Activated CD4-positive, alpha-beta T cell treated with anti-CD3 and anti-CD28 coated beads, Interleukin-2, amount 50 U/mL, for 24 hours (primary cell): ENCODE measurements around the gene CBARP.

Experiments used
- DNase-seq, 2 donors: peaks; one replicate each; pipeline ENCODE4 v3.0.0-alpha.2; 2020; ENCODE audit warnings: low read depth in 1 of 2, low spot score in 1 of 2

CBARP gene

DNA sequence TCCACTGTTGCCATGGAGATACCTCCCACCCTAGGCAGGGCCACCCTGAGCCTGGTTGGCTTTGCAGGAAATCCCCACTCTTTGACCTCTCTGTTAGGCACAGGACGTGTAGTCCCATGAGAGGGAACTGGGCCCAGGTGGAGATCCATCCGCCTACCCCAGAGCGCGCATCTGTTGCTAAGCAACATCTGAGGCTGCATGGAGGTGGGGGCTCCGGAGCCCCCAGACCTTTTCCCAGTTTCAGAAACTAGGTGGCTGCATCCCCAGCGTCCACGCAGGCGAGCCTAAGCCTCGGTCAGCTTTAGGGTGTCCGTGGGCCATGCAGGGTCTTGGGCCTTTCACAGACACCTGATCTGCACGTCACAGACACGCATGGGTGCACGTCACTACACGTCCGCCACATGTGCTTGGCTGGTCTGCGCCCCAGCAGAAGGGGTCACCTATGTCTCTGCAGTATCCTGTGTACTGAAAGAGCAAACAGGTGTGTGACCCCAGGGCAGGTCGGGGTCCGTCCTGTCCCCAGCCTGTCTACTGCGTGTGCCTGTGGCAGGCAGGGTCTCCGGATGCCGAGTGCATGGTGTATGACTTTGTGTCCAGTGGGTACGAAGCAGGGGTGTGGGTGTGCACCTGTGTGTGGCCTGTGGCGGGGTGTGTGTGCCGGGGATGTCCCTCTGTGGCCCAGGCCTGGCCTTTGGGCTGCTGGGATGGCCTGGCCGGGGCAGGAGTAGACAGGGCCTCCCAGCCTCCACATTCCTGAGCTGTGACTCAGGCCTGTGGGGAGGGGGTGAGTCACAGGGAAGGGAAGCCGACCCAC lies 27.2 kb upstream of the CBARP start:
- DNase-seq, result no peak

DNA sequence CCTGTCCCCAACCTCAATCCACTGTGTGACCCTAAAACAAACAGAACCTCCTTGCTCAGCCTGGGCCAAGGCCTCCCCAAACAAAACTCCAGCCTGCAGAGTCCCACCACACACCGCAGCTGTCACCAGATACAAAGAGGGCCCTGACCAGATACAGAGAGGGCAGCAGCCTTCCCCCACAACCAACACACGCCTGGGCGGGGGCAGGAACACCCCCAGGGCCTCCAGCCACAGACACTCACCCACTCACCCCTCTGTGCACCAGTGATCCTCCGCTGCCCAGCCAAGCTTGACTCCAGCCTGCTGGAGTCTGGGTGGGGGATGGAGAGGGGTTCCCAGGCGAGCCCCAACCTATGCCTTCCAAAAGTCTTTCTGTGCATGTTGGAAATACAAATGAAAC lies 25.4 kb upstream of the CBARP start:
- DNase-seq, result no peak

DNA sequence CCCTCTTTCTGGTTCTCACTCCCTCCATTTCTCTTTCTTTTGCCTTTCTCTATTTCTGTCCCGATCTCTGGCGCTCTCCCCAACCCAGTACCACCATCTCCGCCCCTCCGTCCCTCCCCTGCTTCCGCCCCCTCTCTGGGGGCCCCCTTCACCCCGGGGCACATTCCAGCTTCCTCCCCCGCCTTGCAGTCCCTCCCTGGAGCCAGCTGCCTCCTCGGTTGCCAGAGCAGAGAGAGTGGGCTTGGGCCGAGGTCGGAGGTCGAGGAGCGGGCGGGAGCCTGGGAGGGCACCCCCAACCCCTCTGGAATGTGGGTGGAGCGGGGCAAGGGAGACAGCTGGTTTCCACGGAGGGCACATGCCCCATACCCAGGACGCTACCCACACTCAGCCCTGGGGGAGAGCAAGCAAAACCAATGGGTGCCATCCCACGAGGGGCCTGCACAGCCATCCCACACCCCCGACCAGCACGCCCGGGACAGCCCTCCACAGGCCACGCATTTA lies 24.9 kb upstream of the CBARP start:
- DNase-seq, result no peak

DNA sequence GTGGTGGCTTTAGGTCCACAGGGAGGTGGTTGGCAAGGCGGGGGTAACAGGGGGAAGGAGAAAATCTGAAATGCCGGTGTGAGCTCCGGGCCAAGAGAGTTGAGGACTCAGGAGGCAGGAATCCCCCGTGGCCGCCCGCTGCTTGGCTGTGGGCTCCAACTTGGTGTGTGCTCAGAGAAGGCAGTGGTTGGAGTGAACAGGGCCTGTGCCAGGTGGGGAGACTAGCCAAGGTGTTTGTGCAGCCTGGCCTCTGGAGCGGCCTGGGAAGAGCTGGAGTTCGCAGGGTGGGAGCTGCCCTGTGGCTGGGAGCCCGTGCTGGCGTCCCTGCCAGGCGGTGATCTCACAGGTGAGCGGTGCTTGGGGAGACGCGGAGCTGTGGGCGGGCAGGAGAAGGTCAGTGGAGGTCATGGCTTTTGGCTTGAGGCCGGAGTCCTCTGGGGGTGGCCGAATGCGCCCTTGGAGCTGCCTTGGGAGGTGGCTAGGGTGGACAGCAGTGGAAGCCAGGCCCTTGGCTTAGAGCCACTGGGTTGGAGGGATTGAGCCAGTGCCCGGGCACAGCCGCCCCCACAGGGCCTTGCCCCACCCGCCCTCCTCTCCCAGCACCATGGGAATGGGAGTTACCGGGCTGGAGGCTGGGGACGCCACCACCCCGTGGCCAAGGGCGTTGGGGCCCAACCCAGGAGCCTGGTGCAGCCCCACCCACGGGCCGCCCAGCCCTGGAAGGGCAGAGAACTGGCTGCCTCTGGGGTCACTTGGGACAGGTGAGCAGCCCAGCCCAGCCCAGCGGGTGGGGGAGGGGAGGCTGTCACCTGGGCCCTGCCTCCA lies 24.2 kb upstream of the CBARP start:
- no peak for DNase-seq

DNA sequence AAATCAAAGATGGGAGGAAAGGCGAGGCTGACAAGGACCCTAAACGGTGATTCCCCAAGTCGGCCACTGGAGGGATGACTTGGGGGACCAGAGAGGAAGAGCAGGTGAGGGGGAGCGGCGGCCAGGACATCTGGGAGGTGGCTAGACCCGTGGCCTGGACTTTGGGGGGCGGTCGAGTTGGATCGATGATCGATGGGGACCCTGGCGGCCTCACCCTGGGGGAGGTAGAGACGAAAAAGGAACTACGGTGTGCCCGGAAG lies 23.7 kb upstream of the CBARP start:
- DNase-seq, result no peak

DNA sequence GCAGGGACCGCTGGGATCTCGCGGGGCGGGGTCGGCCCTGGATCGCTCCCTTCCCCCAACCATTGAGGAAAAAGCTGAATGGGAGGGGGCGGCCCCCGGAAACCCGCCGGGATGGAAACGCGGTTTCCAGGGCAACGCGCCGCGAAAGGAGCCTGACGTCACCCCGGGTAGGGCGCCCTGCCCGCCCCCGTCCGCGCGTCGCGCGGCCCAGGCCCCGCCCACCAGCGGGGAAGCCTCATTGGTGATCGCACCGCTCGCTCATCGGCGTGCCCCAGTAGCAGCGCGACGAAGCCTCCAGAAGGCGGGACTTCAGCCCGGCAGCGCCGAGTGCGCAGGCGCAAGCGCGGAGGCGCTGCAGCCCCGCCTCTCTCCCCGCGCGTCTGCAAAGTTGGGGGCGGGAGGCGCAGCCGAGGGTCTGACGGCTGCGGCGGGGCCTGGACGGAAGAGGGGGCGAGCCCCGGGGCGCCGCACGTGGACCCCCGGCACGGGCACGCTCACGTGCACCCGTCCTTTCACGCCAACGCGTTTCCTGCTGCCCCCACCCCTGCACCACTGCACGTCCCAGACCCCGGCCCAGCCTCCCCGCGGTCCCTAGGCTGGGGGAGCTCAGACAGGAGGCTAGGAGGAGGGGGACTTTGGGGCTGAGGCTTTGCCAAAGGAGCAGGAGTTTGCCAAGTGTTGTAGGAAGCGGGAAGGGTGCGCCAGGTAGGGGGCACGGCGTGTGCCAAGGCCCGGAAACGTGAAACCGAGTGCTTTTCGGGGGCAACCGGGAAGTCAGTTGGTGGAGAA lies 23.1 kb upstream of the CBARP start:
- DNase-seq, result peak; percentile 92 to 95

DNA sequence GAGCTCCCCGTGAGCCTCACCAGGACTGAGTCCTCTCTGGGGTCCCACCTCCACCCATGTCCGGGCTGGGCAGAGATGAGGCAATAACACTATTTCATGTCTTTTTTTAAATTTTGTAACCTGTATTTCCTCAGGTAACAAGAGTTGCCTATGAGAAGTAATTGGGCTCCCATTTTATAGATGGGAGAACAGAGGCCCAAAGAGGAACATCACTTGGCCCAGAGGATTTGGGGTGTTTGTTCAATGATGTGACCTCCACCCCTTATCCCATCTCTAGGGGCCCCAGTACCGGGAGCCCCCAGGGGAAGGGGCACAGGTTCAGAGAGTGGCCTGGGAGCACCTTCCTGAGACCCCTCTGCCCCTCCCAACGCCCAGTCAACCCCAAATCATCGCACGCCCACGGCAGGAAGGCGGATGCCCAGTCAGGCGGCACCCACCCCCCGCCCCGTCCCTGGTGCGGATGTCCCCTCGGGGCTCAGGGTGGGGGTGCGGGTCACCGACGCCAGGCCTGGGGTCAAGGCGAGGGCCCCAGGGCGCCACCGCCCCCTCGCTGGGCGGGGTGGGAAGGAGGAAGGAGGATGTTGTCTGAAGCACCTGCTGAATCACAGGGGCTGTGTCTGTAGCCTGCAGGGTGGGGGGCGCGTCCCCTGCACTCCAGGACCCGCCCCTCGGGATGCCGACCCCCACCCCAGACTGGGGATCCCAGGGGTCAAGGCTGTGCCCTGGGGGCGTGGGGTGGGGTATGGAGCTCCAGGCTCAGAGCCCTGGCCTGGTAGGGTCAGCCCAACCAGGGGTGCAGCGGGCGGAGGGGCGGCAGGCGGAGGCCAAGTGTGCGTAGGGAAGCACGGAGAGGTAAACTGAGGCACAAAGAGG lies 22.3 kb upstream of the CBARP start:
- DNase-seq, result no peak

DNA sequence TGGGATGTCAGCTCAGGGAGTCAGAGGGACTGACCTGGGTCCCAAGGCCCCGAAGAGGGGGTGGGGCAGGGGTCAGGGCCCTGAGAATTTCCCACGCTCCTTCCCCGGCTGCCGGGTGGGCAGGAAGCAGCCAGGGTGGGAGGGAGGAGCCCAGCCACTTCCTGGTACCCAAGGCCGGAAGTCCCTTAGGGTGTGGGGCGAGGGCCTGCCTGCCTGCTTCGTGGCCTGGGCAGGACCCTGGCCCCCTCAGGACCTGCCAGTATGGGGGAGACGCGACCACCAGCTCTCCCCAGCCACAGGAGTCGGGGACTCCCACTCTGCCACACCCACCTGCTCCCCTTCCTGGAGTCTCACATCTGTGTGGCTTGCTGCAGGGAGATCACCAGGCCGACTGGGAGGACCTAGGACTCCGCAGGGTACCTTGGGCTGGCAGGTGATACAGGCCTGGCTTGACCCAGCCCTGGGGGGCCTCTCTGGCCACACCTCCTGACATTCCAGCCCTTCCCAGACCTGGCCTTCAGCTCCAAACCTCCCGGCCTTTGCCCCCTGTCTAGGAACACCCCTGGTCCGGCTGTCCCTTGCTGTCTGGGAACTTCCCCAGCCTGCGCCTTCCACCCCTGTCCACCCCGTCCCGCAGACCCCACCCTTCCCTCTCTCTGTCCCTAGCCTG lies 21.5 kb upstream of the CBARP start:
- no peak for DNase-seq

DNA sequence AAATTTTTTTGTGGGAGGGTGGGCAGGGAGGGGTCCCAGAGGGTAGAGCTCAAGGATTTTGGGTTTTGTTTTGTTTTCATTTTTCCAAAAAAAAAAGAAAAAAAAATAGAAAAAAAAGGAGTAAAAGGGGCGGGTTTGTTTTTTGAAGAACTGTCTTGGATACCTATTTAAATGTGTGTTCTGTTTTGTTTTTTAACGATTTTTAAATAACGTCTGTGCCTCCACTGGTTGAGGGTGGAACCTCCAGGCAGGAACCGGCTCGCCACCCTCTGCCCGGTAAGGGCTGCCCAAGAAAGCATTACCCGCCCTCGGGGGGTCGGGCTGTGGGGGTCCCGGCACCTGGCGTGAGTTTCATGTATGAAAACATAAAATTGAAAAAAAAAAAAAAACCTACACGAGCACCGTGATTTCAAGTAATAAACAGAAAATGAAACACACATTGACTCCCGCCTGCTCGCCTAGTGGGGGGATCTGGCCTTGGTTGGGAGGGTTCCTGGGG lies 21.0 kb upstream of the CBARP start:
- no peak for DNase-seq

DNA sequence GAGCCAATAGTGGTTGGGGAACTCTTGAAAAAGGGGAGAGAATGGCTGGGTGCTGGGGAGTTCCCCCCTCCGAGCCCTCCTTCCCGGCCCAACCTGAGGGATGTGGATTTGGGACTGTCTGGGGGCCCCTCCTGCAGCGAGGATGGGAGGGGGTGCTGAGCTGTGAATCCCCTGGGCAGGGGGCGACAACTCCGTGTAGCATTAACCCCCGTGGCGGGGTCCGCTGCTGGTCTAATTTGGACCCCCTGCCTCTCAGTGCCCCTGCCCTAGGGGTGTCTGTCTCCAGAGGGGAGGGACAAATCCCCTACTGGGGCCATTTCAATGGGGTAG lies 20.3 kb upstream of the CBARP start:
- DNase-seq, result no peak

DNA sequence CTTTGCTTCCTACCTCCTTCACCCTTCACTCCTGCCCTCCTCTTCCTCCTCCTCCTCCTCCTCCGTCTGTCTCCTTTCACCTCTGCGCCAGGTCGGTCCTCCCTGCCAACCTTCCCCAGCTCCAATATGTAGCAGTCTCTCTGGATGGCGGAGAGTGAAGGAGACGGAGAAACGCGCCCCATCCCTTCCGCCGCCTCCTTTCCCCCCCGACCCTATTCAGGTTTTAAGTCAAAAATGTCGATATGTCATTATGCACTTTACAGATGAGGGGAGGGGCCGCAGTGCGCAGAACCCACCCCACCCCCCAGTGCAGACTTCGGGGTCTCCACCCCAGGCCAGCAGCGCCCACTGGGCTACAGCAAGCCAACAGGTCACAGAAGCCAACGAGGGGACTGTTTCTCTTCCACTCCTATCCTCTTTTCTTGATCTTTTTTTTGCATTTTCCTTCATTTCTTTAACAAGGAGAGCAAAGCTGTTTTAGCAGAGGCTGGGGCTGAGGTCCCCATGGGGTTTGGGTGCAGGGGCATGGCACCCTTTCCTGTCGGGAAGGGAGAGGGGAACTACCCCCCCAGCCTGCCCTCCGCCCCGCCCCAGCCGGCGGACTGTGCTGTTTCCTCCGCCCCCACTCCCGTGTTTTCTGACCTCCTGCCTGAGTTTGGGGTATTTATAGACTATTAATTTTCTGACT lies 19.8 kb upstream of the CBARP start:
- no peak for DNase-seq

DNA sequence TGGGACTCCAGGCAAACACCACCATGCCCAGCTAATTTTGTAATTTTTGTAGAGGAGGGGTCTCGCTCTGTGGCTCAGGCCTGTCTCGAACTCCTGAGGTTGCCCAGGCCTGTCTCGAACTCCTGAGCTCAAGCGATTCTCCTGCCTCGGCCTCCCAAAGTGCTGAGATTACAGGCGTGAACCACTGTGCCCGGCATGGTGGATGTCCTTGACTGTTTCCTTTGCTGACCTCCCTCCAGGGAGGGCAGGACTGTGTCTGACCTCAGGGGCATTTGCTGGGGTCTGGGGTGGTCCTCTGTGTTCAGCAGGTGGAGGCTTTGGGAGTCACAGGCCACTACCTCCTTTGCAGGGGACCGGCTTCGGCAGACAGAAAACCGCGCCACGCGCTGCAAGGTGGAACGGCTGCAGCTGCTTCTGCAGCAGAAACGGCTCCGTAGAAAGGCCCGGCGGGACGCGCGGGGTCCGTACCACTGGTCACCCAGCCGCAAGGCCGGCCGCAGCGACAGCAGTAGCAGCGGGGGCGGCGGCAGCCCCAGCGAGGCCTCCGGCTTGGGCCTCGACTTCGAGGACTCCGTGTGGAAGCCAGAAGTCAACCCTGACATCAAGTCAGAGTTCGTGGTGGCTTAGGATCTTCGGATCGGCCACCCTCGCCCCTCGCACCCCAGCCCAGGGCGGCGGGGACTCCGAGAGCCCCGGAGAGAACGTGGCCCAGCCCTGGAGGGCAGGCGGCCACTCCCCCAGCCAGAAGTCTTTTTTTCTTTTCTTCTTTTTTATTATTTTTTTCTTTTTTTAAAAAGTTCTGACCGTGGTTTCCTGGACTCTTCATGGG lies 19.1 kb upstream of the CBARP start:
- no peak for DNase-seq

DNA sequence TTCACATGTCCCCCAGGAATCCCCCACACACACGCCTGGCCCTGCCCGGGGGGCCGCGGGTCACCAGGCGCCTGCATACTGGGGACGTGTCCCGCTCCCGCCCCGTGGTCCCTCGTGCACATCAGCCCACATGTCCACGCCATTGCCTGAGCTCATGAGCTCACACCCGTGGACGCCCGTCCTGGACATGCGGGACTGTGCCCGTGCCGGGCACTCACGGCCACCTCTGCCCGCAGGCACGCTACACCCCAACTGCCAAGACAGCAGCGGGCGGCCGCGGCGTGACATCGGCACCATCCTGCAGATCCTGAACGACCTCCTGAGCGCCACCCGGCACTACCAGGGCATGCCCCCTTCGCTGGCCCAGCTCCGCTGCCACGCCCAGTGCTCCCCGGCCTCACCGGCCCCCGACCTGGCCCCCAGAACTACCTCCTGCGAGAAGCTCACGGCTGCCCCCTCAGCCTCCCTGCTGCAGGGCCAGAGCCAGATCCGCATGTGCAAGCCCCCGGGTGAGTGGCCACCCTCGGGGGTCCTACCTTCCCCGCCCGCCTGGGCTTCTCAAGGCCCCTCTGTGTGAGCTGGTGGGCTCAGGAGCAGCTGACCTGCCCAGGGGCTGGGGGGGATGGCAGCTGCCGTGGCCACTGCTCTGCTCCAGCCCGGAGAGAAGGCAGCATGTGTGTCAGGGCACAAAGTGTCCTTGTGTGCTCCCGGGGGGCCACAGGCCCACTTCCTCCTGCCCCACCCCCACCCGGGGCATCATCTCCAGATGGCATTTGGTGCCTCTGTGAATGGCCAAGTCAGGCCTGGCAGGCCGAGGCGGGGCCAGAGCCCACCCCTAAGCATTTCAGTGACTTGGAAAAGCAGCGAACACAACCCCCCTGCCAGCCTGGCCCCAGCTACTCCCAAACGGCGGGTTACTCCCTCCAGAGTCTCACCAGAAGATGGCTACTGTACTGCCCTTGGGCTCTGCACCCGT lies 17.7 kb upstream of the CBARP start:
- DNase-seq, result no peak

DNA sequence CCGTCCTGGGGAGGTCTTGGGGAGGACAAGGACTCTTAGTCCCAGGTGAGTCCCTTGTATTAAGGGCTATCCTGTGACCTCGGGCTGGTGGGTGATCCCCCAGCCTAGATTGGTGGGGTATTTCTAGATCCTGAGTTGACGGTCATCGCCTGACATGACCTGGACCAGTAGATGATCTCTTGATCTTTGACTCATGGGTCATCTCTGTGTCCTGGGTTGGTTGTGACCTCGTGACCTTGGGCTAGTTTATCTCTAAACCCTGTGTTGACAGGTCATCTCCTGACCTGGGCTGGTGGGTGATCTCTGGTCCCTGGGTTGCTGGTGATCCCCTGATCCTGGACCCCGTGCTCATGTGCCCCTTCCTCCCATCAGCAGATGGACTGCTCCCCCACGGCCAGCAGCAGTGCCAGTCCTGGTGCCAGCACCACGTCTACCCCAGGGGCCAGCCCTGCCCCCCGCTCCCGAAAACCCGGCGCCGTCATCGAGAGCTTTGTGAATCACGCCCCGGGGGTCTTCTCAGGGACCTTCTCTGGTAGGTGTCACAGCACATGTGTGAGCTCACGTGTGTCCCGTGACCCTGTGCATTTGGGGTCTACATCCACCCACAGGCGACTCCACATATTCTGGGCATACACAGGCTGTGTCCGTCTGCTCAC lies 16.9 kb upstream of the CBARP start:
- DNase-seq, result no peak

DNA sequence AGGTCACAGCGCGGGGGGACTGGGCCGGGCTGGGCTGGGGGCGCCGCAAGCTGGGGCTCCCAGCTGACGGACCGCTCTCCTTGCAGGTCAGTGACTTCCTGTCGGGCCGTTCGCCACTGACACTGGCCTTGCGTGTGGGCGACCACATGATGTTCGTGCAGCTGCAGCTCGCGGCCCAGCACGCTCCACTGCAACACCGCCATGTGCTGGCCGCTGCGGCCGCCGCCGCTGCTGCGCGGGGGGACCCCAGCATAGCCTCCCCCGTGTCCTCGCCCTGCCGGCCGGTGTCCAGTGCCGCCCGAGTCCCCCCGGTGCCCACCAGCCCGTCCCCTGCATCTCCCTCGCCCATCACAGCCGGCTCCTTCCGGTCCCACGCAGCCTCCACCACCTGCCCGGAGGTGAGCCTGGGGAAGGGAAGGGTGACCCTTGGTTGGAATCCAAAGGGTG lies 16.3 kb upstream of the CBARP start:
- DNase-seq, result no peak

DNA sequence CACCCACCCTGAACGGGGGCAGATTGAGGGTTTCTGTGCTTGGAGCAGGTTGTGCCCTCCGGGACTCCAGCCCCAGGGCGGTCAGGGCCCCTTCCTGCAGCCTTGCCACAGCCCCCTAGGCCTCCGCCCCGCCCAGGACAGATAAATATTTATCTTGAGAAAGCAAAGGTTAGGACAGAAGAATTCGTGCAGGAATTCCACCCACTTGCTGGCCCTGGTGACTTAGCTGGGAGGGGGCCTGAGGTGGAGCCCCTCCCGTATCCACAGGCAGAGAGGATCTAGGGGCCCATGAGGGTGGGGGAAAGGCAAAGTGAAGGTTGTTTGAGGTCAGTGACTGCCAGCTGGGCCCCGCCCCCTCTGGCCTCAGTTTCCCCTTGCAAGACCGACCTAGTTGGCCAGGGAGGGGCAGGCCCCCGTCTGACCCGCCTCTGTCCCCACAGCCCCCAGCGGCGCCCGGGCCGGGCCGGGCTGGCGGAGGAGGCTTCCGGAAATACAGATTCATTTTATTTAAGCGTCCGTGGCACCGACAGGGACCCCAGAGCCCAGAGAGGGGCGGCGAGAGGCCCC lies 15.8 kb upstream of the CBARP start:
- DNase-seq, result no peak
